Smooth muscle cell of the umbilical artery (primary cell): ENCODE data around the gene GREB1. TPM values are rescaled to one million over a fixed set of nuclear protein-coding genes. Genes with fewer than 3 reads are reported as not detected.

ENCODE experiments used
- total RNA-seq: library from RNA; depleted of rRNA; stranded (reverse); fragments of >200 nt; gene quantifications from 2 replicates; pipeline ENCODE4 v1.2.3, GENCODE V29; 2014

The GREB1 gene
- 0.59 and 0.83 TPM in 2 replicates for total RNA-seq

DNA sequence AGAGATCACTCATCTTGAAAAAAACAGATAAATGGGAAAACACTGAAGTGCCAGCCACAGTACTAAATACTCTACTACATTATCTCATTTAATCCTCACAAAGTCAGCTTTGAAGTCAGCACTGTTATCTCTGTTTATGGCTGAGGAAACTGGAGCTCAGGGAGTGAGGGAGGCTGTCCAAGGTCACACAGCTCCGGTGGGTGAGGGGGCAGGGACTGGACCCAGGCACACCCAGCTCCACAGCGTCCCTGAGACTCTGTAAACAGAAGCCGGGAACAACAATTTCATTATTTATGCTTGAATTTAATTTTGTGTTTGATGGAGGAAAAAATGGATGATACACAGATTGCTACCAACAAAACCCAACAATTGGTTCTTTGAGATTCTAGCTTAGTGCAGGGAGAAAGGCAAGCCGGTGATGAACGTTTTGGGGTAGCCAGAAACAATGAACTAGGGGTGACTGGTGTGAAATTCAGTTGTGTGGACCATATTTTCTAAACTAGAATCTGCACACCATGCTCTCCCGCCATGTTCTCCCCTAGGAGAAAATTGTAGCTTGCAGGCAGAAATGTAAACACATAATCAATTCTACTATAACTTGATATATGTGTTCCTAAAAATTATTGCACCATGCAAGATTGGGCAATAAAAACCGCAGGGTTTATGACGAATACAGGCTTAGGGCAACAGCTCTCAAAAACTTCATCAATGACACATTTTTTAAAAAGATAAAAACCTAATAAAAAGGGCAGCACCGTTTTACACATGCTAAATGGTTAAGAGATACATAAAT is at the start of gene GREB1:
Gene GREB1 (plus strand): TSS at position 768 of the 793 bp plus-strand sequence. CDS start 22,570 bp downstream, outside the sequence.

GRCh38 chr2:11669454-11670291 is 135.8 kb downstream of the GREB1 start, which contains the start of gene NTSR2:
NTSR2 (minus strand) TSS chr2:11670195; CDS start chr2:11670129, 66 bp downstream.

Other genes starting within 250 kb of the GREB1 start
- gene ROCK2, start 189.4 kb upstream of the GREB1 start, total RNA-seq = 30.0 and 51.2 TPM in 2 replicates
- 14.6 and 17.7 TPM in 2 replicates for gene E2F6, start 67.9 kb upstream of the GREB1 start, total RNA-seq
- gene NTSR2, start 136.2 kb downstream of the GREB1 start, total RNA-seq = not detected in 2 replicates
- 39.2 and 63.4 TPM in 2 replicates for gene LPIN1, start 212.6 kb downstream of the GREB1 start, total RNA-seq